GM12872 (cell line): ENCODE measurements around the gene RHEBL1.

ENCODE experiments used
- TF ChIP-seq, protein P1 (sequence below): IDR thresholded peaks from 3 replicates; pipeline ENCODE4 v1.5.1; 2011; ENCODE audit warnings: low read depth, mild to moderate bottlenecking, low read length, moderate library complexity; ENCODE audit not compliant: insufficient read depth

RHEBL1 gene

DNA sequence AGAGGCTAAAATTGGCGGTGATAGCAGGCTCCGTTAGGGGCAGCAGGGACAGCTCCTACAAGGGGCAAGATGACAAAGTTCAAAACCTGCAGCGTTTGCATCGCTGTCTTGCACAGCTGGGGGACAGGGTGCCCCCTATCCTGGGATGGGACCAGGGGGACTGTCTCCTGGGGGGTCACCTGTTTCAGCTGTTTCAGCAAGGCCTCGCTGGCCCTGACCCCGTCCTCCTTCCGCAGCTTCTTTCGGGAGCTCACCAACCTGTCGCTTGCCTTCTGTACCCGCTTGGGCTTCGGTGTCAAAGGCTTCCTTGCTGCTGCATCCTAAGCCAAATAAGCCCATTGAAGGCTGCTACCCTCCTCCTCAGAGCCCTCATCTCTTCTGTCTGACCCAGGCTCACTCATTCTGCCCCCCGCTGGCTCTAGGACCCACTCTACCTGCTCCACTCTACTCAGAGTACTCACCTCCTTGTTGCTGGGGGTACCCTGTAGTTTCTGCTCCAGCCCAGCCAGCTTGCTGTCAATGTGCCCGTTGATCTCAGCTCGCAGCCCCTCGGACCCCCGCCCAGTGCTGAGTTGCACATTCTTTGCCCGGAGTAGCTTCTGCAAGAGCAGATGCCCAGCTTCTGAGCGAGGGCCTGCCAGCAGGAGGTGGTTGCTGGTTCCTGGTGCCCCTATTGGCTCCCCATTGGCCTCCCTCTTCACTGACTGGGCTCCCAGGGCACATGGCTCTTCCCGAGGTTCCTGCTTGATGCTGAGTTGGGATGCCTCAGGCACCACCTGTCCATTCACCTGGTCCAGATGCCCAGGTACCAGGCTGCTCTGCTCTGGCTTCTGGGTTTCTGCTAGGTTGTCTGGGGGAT, 38.8 kb downstream of the RHEBL1 start:
- TF ChIP-seq, protein P1, sequence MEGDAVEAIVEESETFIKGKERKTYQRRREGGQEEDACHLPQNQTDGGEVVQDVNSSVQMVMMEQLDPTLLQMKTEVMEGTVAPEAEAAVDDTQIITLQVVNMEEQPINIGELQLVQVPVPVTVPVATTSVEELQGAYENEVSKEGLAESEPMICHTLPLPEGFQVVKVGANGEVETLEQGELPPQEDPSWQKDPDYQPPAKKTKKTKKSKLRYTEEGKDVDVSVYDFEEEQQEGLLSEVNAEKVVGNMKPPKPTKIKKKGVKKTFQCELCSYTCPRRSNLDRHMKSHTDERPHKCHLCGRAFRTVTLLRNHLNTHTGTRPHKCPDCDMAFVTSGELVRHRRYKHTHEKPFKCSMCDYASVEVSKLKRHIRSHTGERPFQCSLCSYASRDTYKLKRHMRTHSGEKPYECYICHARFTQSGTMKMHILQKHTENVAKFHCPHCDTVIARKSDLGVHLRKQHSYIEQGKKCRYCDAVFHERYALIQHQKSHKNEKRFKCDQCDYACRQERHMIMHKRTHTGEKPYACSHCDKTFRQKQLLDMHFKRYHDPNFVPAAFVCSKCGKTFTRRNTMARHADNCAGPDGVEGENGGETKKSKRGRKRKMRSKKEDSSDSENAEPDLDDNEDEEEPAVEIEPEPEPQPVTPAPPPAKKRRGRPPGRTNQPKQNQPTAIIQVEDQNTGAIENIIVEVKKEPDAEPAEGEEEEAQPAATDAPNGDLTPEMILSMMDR: no peak

DNA sequence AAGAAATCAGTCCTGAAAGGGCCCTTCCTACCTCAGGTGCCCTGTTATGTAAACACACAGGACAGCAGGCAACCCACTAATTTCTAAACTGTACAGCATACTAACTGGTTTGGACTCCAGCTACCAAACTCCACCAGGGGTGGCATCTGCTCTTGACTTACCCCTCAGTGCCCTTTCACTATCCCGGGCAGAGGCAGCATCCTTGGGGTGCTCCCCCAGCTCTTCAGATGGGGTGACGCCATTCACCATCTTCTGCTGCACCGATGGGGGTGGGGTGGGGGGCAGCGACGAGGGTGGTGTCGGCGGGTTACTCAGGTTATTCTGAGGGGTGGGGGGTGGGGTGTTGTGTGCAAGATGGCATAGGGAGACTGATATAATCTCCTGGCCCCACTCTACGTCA, 39.7 kb downstream of the RHEBL1 start:
- TF ChIP-seq, protein P1: no peak

- TF ChIP-seq, protein P1: no peak
These were observed 41.0 kb downstream of the RHEBL1 start for GRCh38 chr12:49028666-49029275.

- TF ChIP-seq, protein P1: no peak
These were observed 41.8 kb downstream of the RHEBL1 start for GRCh38 chr12:49027846-49028555.

- TF ChIP-seq, protein P1: no peak
These were observed 42.9 kb downstream of the RHEBL1 start for GRCh38 chr12:49026678-49027480.

- TF ChIP-seq, protein P1: no peak
These were observed 43.7 kb downstream of the RHEBL1 start for GRCh38 chr12:49026101-49026500.
